ACC112 (cell line): ENCODE data around the gene CEP152.

Source experiments
- H2AFZ ChIP-seq: fragments of 200-600 bp; sonication (generic); one replicate; pipeline ENCODE4 v1.6.0; 2017; ENCODE audit warnings: antibody characterized with exemption, low read length; ENCODE audit not compliant: unreplicated experiment
- H3K27ac ChIP-seq: fragments of 200-600 bp; sonication (generic); 2 replicates; pipeline ENCODE4 v1.5.1; 2014; ENCODE audit warnings: low read depth, mild to moderate bottlenecking, antibody characterized with exemption, low read length, moderate library complexity
- H3K27me3 ChIP-seq: fragments of 200-600 bp; sonication (generic); 2 replicates; pipeline ENCODE4 v1.6.1; 2014; ENCODE audit warnings: mild to moderate bottlenecking, antibody characterized with exemption, low read length, moderate library complexity, mixed read lengths; ENCODE audit not compliant: insufficient read depth
- H3K36me3 ChIP-seq: fragments of 200-600 bp; sonication (generic); 2 replicates; pipeline ENCODE4 v1.6.1; 2016; ENCODE audit warnings: mild to moderate bottlenecking, antibody characterized with exemption, low read length, moderate library complexity, mixed read lengths; ENCODE audit not compliant: insufficient read depth
- H3K4me1 ChIP-seq: fragments of 200-600 bp; sonication (generic); one replicate; pipeline ENCODE4 v1.6.1; 2016; ENCODE audit warnings: low read length, mixed read lengths; ENCODE audit not compliant: insufficient read depth, unreplicated experiment, control insufficient read depth
- H3K4me3 ChIP-seq: fragments of 200-600 bp; sonication (generic); 2 replicates; pipeline ENCODE4 v1.5.1; 2014; ENCODE audit warnings: mild to moderate bottlenecking, low read depth, low read length
- H3K79me2 ChIP-seq: fragments of 200-600 bp; sonication (generic); one replicate; pipeline ENCODE4 v1.6.0; 2016; ENCODE audit warnings: low read length; ENCODE audit not compliant: control insufficient read depth, unreplicated experiment, insufficient read depth

The CEP152 gene

GRCh38 chr15:48842501-48842900, 31.6 kb upstream of the CEP152 start:
- Histone ChIP-seq H3K27ac (no peak overlapping the region), H3K36me3 (no peaks in the 10 kb centered on the region), H3K4me3 (no peak overlapping the region), H3K4me1 (no peaks in the 10 kb centered on the region), H3K79me2 (no peaks in the 10 kb centered on the region), H2AFZ (no peak overlapping the region), H3K27me3 (no peaks in the 10 kb centered on the region)

GRCh38 chr15:48834756-48835155, 23.9 kb upstream of the CEP152 start:
- no peaks in the 10 kb centered on the region for H3K27me3 ChIP-seq
- no peak overlapping the region for H2AFZ ChIP-seq
- H3K36me3 ChIP-seq, result no peaks in the 10 kb centered on the region
- no peaks in the 10 kb centered on the region for H3K79me2 ChIP-seq
- no peak overlapping the region for H3K27ac ChIP-seq
- no peak overlapping the region for H3K4me3 ChIP-seq
- no peaks in the 10 kb centered on the region for H3K4me1 ChIP-seq

DNA sequence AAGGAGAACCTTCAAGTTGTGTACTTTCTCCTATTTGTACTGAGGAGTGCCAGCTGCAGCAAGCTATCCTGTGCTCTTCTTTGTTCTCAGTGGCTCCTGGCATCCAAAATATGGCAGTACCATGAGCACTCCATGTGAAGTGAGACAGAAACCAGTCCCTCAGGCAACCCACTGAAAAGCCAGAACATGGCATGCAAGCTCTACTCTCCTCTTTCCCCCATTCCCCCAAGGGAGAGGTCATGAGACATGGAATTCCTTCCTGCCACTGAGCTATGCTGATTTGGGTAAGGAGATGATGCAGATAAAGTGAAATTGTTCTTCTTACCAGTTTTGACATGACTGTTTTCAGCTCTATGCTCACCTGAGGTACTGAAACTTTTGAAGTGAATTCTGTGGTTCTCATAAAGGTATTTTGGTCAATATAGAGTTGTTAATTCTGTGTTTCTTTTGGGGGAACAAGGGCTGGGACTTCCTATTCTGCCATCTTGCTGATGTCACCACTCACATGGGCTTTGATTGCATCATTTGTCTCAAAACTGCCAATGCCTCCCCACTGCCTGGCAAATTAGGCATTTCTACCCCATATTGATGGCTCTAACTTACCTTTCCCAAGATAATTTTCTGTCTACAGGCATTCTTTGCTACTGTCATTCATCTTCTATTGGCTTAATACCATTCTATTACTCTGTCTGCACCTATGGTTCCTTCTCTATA, 22.8 kb upstream of the CEP152 start:
- H3K27ac ChIP-seq, result no peak overlapping the region
- no peaks in the 10 kb centered on the region for H3K36me3 ChIP-seq
- no peak overlapping the region for H3K4me3 ChIP-seq
- no peaks in the 10 kb centered on the region for H3K4me1 ChIP-seq
- H3K79me2 ChIP-seq, result no peaks in the 10 kb centered on the region
- H3K27me3 ChIP-seq, result no peaks in the 10 kb centered on the region
- no peak overlapping the region for H2AFZ ChIP-seq

GRCh38 chr15:48832648-48833047, 21.8 kb upstream of the CEP152 start:
- Histone ChIP-seq H3K79me2 (no peaks in the 10 kb centered on the region), H3K27me3 (no peaks in the 10 kb centered on the region), H3K4me1 (no peaks in the 10 kb centered on the region), H3K4me3 (no peak overlapping the region), H2AFZ (no peak overlapping the region), H3K36me3 (no peaks in the 10 kb centered on the region), H3K27ac (no peak overlapping the region)

DNA sequence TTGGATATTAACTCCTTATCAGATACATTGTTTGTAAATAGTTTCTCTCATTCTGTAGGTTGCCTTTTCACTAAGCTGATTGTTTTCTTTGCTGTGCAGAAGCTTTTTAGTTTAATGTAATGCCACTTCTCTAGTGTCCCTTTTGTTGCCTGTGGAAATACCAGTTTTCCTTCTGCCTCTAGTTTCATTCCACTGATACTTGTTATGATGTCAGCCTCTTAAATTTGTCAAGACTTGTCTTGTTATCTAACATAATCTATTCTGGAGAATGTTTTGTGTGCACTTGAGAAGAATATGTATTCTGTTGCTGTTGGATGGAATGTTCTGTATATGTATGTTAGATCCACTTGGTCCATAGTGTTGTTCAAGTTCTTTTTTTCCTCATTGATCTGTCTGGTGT, 18.0 kb upstream of the CEP152 start:
- no peak overlapping the region for H3K4me3 ChIP-seq
- H3K36me3 ChIP-seq, result no peaks in the 10 kb centered on the region
- H2AFZ ChIP-seq, result no peak overlapping the region
- H3K27me3 ChIP-seq, result no peaks in the 10 kb centered on the region
- H3K79me2 ChIP-seq, result no peaks in the 10 kb centered on the region
- H3K27ac ChIP-seq, result no peak overlapping the region
- H3K4me1 ChIP-seq, result no peaks in the 10 kb centered on the region

- no peaks in the 10 kb centered on the region for H3K27me3 ChIP-seq
- H3K27ac ChIP-seq, result no peak overlapping the region
- H2AFZ ChIP-seq, result no peak overlapping the region
- H3K4me3 ChIP-seq, result no peak overlapping the region
- no peaks in the 10 kb centered on the region for H3K79me2 ChIP-seq
- H3K4me1 ChIP-seq, result no peaks in the 10 kb centered on the region
- H3K36me3 ChIP-seq, result no peaks in the 10 kb centered on the region
Observed at GRCh38 chr15:48828471-48828870, 17.6 kb upstream of the CEP152 start.

- Histone ChIP-seq H3K27ac (no peak overlapping the region), H3K27me3 (no peaks in the 10 kb centered on the region), H3K36me3 (no peaks in the 10 kb centered on the region)
Observed at GRCh38 chr15:48825075-48825474, 14.2 kb upstream of the CEP152 start.

DNA sequence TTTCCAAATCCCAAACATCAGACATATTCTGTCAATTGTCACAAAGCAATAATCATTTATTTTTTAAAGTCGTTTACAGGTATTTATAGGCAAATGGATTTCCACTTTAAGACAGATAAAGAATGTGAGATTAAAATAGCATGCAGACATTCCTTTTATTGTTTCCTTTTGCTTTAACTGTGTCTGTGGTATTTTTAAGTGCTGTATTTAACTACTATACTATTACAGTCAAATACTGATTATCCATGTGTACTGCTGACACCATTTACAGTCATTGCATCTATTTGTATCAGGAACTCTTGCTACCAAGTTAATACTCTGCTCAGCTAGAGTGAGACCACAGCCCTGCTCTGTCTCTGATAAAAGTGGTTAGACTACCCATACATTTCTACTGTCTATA, 12.8 kb upstream of the CEP152 start:
- Histone ChIP-seq H3K27ac (no peak overlapping the region), H3K79me2 (no peaks in the 10 kb centered on the region), H3K27me3 (no peaks in the 10 kb centered on the region), H3K36me3 (no peaks in the 10 kb centered on the region), H3K4me3 (no peak overlapping the region), H2AFZ (no peak overlapping the region), H3K4me1 (no peaks in the 10 kb centered on the region)

More at GRCh38 chr15:48825075-48825474, 14.2 kb upstream of the CEP152 start:
- Histone ChIP-seq H3K4me3 (no peak overlapping the region), H2AFZ (no peak overlapping the region), H3K4me1 (no peaks in the 10 kb centered on the region), H3K79me2 (no peaks in the 10 kb centered on the region)

GRCh38 chr15:48823237-48823636, 12.4 kb upstream of the CEP152 start:
- H3K4me3 ChIP-seq, result no peak overlapping the region
- no peak overlapping the region for H2AFZ ChIP-seq
- H3K79me2 ChIP-seq, result no peaks in the 10 kb centered on the region
- H3K36me3 ChIP-seq, result no peaks in the 10 kb centered on the region
- H3K27me3 ChIP-seq, result no peaks in the 10 kb centered on the region
- H3K4me1 ChIP-seq, result no peaks in the 10 kb centered on the region
- no peak overlapping the region for H3K27ac ChIP-seq

DNA sequence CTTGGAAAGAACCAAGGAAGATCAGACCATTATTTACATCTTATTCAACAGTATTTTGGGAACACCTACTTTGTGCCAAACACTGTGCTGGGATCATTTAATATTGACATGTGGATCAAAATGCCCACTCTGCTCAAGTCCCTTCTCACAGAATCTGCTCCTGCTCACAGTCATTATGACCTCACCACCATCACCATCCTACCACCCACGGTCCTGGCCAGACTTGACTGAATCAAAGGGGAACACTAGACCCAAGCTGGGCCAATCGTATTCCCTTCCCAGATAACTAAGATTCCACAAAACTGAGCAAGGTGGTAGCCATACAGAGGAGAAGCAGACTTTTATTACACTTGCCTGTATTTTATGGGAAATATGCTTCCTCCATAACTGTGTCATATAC, 3.4 kb upstream of the CEP152 start:
- H3K4me1 ChIP-seq, result peaks cover 14% of the 10 kb centered on the region
- H3K4me3 ChIP-seq, result no peak overlapping the region
- H3K27me3 ChIP-seq, result no peaks in the 10 kb centered on the region
- H3K79me2 ChIP-seq, result peaks cover 12% of the 10 kb centered on the region
- no peak overlapping the region for H3K27ac ChIP-seq
- H3K36me3 ChIP-seq, result no peaks in the 10 kb centered on the region
- no peak overlapping the region for H2AFZ ChIP-seq

- Histone ChIP-seq H2AFZ (peak overlapping the region; percentile 84), H3K79me2 (peaks cover 27% of the 10 kb centered on the region), H3K4me3 (peak overlapping the region; percentile 89), H3K27me3 (no peaks in the 10 kb centered on the region), H3K36me3 (no peaks in the 10 kb centered on the region), H3K4me1 (peaks cover 17% of the 10 kb centered on the region), H3K27ac (no peak overlapping the region)
Observed at GRCh38 chr15:48811325-48811958, 573 bp upstream of the CEP152 start.
